GM19455 (cell line): Measurements from ENCODE around the gene LPO.

Source experiments
- ATAC-seq: cut with Tn5 transposase; IDR thresholded peaks from one replicate; pipeline ENCODE4 v1.9.1; 2021; ENCODE audit not compliant: unreplicated experiment

The LPO gene

GRCh38 chr17:58302919-58303585 lies 64.7 kb downstream of the LPO start:
- no peak for ATAC-seq

- no peak for ATAC-seq
Measured at GRCh38 chr17:58303971-58304749, 65.8 kb downstream of the LPO start.

DNA sequence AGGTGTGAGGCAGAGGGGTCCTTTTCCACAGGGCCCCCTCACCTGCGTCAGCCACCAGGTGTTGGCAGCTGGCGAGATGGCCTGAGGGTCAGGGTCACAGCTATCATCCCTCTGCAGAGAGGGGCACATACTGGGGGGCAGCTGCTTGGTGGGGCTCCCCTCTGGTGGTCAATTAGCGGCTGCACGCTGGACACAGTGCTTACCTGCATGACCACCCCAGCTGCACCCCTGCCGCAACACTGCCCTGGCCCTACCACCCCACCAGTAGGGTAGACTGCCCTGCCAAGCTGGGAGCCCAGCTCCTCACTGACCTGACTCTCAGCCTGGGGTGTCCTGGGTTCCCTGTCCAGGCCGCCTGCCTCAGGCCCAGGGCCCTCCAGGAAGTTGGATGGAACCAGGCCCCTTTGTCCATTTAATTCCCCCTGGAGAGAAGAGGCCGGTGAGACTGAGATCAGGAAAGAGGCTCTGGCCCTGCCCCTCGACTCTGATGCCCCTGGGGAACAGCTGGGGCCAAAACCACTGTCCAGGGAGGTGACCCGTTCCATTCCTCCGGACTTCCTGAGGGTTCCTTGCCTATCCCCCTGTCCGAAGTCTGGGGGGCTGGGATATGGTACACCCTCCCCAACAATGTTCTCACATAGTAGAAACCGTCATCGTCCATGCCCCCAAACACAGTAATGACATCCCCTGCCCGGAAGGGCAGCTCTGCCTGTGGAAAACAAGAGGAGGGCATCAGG lies 66.5 kb downstream of the LPO start:
- no peak for ATAC-seq

DNA sequence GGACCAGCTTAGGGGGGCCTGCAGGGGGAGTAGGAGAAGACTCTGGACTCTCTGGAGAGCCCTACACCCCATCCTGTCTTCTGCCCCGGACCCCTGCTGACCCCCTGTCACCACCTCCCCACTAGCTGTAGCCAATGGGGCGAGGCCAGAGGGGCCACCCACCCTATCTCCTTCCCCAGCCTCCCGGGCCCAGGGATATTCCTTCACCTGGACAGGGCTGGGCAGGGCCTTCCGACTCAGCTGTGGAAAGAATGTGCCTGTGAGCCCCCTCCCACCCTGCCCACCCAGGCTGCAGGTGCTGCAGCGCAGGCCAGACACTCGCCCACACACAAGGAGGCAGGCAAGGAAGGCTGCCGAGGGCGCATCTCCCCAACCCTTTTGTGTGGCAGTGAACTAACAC lies 67.2 kb downstream of the LPO start:
- no peak for ATAC-seq

- ATAC-seq: no peak
Measured at GRCh38 chr17:58306131-58306951, 68.0 kb downstream of the LPO start.

GRCh38 chr17:58307468-58308172 lies 69.2 kb downstream of the LPO start:
- ATAC-seq: no peak

GRCh38 chr17:58308173-58308984 lies 70.0 kb downstream of the LPO start:
- ATAC-seq: no peak

GRCh38 chr17:58308985-58309917 lies 70.9 kb downstream of the LPO start:
- no peak for ATAC-seq

DNA sequence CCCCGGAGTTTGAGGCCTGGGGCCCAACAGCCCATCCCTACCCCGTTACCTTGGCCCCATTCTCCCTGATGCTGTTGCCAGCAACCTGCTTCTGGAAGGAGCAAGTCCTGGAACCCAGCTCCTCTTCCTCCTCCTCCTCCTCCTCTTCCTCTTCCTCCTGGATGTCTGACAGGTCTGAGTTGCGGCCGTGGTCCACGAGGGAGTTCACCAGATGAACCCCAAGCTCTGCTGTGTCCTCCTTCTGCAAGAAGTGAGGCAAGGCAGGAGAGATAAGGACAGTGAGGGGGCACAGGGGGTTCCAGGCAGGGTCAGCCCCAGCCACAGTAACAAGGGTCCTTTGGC lies 71.5 kb downstream of the LPO start:
- ATAC-seq: no peak

- ATAC-seq: no peak
Measured at GRCh38 chr17:58310511-58311428, 72.4 kb downstream of the LPO start.

DNA sequence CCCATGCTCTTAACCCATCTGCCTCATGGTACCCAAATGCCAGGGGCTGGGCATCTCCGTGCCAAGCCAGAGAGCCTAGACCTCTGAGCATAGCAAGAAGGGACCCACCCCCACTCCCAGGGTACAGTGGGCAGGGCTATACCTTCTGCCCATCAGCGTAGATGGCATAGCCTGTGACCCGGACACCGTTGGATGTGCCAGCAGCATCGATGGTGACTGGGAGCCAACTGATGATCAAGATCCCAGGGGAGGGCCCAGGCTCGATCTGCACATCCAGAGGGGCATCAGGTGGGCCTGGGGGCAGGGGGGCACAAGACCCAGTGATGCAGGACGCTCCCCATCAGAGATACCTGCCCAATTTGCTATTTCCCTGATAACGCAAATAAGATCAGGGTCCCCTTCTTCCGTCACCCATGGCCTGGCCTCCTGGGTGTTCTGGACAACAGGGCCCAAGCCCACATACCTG lies 73.1 kb downstream of the LPO start:
- no peak for ATAC-seq

DNA sequence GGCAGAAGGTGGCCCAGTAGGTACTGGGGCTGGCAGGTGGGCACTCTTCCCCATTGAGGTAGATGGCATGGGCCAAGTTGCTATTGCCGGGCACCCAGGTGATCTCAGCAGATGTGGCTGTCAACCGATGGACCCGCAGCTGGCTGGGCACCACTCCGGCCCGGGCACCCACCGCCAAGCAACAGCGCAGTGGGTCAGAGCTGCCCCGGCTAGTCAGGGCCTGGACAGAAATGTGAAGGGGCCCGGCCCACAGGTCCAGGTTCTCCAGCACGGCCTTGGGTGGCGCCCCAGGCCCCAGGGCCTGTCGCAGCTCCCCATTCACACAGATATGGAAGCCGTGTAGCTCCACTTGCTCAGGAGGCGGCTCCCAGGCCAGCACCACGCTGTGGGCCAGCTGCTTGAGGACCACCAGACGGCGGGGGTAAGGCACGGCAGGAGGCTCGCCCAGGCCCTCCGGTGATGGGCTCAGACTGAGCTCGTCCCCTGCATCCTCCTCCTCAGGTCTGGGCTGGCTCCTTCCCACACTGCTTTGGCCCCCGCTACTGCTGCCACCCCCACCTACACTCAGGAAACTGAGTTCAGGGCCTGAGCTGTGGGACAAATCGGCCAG lies 73.7 kb downstream of the LPO start:
- no peak for ATAC-seq

GRCh38 chr17:58312829-58313228 lies 74.4 kb downstream of the LPO start:
- no peak for ATAC-seq

DNA sequence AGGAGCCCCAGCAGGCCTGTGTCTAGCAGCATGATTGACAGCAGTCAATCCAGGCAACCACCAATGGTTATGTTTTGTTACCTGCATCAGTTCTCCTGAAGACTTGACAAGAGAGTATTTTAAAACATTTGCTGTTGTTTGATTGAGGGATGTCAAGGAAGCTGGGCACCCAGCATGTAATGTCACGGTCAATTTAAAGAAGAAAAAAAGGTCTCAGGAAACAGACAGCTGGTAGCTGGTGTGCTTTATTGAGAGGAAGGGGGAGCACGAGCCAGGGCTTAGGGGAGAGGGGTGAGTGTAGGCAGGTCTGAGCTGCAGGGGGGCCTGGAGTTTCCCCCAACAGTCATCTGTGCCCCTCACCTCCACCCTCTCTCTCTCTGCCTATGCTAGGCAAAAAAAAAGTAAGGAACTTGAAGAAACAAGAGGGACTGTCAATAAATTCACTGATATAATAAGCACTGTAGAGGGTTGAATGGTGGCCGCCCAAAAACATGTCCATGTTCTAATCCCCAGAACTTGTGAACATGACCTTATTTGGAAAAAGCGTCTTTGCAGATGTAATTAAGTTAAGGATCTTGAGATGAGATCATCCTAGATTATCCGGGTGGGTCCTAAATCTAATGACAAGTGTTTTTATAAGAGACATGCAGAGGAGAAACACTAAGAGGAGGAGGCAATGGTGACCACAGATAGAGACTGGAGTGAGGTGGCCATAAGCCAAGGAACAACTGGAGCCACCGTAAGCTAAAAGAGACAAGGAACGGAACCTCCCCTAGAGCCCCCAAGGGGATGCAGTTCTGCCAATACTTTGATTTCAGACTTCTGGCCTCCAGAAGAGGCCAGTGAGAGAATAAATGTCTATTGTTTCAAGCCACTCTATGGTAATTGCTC lies 75.7 kb downstream of the LPO start:
- ATAC-seq: no peak

DNA sequence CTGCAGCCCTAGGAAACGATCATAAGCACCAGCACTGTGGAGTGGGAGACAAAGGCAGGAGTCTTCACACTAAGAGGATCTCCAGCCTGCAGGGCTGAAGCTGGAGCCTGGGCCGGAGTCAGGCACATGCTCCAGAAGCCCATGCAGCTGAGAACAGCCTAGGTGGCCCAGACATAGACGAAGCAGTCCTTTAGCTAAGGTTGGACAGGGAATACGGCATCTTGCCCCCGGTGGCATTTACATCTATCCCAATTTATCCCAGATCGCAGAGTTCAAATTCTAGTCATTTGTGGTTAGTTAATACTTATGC lies 76.3 kb downstream of the LPO start:
- no peak for ATAC-seq

DNA sequence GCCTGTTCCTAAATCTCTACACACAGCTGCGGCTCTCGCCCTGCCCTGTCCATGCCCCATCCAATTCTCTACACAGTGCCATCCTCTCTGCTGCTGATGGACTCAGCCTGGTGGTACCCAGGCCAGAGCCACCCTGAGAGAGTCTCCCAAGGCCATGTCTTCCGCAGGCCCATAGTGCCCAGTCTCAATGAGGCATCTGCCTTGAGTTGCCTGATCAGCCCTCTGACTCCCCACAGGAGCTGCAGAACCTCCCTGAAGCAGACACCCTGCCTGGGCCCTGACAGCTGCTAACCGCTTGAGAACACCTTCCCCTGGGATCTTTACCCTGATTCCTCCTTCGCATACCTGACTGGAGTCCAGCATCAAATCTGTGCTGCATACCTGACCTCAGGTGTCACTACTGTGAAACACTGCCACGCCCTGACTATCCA lies 76.9 kb downstream of the LPO start:
- ATAC-seq: no peak
